GM10266 (cell line): ENCODE measurements around the gene ETV3.
A peak's percentile ranks its signal among the peaks of the same experiment; 100 is the strongest.

Source experiments
- DNase-seq: peaks from one replicate; pipeline ENCODE4 v3.0.0; 2012; ENCODE audit errors: extremely low spot score
- CTCF ChIP-seq: IDR thresholded peaks from 2 replicates; pipeline ENCODE4 v1.5.1; 2012; ENCODE audit warnings: mild to moderate bottlenecking, low read depth; ENCODE audit not compliant: control insufficient read depth, insufficient read depth; ENCODE audit errors: missing control alignments

ETV3 gene

GRCh38 chr1:157085421-157085820 is 52.8 kb downstream of the ETV3 start:
- TF ChIP-seq CTCF: no peak
- DNase-seq: no peak

- TF ChIP-seq CTCF: no peak
These were observed 53.5 kb downstream of the ETV3 start for GRCh38 chr1:157084720-157085119.

GRCh38 chr1:157081707-157082106 is 56.5 kb downstream of the ETV3 start:
- no peak for DNase-seq
- no peak for TF ChIP-seq CTCF

More at GRCh38 chr1:157084720-157085119, 53.5 kb downstream of the ETV3 start:
- no peak for DNase-seq

- DNase-seq: no peak
- no peak for TF ChIP-seq CTCF
These were observed 57.5 kb downstream of the ETV3 start for GRCh38 chr1:157080714-157081113.

GRCh38 chr1:157077394-157077793 is 60.8 kb downstream of the ETV3 start:
- TF ChIP-seq CTCF: no peak
- no peak for DNase-seq

GRCh38 chr1:157073944-157074685 is 64.1 kb downstream of the ETV3 start:
- peak; percentile 50 for TF ChIP-seq CTCF
- DNase-seq: no peak
